Measurements from ENCODE around the gene GLO1.

DNA sequence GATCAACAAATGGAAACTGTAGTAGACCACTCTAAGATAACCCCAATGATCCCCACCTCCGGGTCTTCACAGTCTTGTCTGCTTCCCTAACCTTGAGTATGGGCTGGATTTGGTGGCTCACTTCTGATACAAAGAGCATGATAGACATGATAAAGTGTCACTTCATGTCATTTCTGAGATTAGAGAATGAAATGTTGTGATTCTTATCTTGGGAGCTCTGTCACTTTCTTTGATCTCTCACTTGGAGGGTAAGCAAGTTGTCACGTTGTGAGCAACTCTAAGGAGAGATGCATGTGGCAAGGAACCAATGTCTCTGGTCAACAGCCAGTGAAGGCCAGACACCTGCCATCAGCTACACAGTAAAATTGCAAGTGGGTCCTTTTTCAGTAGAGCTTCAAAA is 3.0 kb upstream of the GLO1 start:
- TF ChIP-seq, protein P1, sequence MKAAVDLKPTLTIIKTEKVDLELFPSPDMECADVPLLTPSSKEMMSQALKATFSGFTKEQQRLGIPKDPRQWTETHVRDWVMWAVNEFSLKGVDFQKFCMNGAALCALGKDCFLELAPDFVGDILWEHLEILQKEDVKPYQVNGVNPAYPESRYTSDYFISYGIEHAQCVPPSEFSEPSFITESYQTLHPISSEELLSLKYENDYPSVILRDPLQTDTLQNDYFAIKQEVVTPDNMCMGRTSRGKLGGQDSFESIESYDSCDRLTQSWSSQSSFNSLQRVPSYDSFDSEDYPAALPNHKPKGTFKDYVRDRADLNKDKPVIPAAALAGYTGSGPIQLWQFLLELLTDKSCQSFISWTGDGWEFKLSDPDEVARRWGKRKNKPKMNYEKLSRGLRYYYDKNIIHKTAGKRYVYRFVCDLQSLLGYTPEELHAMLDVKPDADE (IDR thresholded peaks at IDR 0.05) = no peak
- TF ChIP-seq, protein P2, sequence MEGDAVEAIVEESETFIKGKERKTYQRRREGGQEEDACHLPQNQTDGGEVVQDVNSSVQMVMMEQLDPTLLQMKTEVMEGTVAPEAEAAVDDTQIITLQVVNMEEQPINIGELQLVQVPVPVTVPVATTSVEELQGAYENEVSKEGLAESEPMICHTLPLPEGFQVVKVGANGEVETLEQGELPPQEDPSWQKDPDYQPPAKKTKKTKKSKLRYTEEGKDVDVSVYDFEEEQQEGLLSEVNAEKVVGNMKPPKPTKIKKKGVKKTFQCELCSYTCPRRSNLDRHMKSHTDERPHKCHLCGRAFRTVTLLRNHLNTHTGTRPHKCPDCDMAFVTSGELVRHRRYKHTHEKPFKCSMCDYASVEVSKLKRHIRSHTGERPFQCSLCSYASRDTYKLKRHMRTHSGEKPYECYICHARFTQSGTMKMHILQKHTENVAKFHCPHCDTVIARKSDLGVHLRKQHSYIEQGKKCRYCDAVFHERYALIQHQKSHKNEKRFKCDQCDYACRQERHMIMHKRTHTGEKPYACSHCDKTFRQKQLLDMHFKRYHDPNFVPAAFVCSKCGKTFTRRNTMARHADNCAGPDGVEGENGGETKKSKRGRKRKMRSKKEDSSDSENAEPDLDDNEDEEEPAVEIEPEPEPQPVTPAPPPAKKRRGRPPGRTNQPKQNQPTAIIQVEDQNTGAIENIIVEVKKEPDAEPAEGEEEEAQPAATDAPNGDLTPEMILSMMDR (conservative IDR thresholded peaks at IDR 0.05; ENCODE audit: low read depth in 2 of 2) = no peak
- no peak for TF ChIP-seq EZH2 (IDR thresholded peaks at IDR 0.05; ENCODE audit: low read depth, unreplicated experiment)
- TF ChIP-seq ZNF331 (CRISPR knock-in tag; IDR thresholded peaks at IDR 0.05; ENCODE audit: low read depth) = no peak
- no peak for TF ChIP-seq EZH2phosphoT487 (IDR thresholded peaks at IDR 0.05; ENCODE audit: unreplicated experiment)
- TF ChIP-seq, protein P3, sequence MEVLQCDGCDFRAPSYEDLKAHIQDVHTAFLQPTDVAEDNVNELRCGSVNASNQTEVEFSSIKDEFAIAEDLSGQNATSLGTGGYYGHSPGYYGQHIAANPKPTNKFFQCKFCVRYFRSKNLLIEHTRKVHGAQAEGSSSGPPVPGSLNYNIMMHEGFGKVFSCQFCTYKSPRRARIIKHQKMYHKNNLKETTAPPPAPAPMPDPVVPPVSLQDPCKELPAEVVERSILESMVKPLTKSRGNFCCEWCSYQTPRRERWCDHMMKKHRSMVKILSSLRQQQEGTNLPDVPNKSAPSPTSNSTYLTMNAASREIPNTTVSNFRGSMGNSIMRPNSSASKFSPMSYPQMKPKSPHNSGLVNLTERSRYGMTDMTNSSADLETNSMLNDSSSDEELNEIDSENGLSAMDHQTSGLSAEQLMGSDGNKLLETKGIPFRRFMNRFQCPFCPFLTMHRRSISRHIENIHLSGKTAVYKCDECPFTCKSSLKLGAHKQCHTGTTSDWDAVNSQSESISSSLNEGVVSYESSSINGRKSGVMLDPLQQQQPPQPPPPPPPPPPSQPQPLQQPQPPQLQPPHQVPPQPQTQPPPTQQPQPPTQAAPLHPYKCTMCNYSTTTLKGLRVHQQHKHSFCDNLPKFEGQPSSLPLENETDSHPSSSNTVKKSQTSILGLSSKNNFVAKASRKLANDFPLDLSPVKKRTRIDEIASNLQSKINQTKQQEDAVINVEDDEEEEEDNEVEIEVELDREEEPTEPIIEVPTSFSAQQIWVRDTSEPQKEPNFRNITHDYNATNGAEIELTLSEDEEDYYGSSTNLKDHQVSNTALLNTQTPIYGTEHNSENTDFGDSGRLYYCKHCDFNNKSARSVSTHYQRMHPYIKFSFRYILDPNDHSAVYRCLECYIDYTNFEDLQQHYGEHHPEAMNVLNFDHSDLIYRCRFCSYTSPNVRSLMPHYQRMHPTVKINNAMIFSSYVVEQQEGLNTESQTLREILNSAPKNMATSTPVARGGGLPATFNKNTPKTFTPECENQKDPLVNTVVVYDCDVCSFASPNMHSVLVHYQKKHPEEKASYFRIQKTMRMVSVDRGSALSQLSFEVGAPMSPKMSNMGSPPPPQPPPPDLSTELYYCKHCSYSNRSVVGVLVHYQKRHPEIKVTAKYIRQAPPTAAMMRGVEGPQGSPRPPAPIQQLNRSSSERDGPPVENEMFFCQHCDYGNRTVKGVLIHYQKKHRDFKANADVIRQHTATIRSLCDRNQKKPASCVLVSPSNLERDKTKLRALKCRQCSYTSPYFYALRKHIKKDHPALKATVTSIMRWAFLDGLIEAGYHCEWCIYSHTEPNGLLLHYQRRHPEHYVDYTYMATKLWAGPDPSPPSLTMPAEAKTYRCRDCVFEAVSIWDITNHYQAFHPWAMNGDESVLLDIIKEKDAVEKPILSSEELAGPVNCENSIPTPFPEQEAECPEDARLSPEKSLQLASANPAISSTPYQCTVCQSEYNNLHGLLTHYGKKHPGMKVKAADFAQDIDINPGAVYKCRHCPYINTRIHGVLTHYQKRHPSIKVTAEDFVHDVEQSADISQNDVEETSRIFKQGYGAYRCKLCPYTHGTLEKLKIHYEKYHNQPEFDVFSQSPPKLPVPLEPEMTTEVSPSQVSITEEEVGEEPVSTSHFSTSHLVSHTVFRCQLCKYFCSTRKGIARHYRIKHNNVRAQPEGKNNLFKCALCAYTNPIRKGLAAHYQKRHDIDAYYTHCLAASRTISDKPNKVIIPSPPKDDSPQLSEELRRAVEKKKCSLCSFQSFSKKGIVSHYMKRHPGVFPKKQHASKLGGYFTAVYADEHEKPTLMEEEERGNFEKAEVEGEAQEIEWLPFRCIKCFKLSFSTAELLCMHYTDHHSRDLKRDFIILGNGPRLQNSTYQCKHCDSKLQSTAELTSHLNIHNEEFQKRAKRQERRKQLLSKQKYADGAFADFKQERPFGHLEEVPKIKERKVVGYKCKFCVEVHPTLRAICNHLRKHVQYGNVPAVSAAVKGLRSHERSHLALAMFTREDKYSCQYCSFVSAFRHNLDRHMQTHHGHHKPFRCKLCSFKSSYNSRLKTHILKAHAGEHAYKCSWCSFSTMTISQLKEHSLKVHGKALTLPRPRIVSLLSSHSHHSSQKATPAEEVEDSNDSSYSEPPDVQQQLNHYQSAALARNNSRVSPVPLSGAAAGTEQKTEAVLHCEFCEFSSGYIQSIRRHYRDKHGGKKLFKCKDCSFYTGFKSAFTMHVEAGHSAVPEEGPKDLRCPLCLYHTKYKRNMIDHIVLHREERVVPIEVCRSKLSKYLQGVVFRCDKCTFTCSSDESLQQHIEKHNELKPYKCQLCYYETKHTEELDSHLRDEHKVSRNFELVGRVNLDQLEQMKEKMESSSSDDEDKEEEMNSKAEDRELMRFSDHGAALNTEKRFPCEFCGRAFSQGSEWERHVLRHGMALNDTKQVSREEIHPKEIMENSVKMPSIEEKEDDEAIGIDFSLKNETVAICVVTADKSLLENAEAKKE (CRISPR knock-in tag; IDR thresholded peaks at IDR 0.05) = no peak
- TF ChIP-seq ZNF114 (CRISPR knock-in tag; IDR thresholded peaks at IDR 0.05) = no peak
- TF ChIP-seq POLR2AphosphoS5 (IDR thresholded peaks at IDR 0.05; ENCODE audit: low read depth) = no peak
- TF ChIP-seq JUNB (IDR thresholded peaks at IDR 0.05; ENCODE audit: unreplicated experiment) = no peak
- TF ChIP-seq CREB1 (CRISPR knock-in tag; IDR thresholded peaks at IDR 0.05; ENCODE audit: low read depth) = no peak
- TF ChIP-seq, protein P4, sequence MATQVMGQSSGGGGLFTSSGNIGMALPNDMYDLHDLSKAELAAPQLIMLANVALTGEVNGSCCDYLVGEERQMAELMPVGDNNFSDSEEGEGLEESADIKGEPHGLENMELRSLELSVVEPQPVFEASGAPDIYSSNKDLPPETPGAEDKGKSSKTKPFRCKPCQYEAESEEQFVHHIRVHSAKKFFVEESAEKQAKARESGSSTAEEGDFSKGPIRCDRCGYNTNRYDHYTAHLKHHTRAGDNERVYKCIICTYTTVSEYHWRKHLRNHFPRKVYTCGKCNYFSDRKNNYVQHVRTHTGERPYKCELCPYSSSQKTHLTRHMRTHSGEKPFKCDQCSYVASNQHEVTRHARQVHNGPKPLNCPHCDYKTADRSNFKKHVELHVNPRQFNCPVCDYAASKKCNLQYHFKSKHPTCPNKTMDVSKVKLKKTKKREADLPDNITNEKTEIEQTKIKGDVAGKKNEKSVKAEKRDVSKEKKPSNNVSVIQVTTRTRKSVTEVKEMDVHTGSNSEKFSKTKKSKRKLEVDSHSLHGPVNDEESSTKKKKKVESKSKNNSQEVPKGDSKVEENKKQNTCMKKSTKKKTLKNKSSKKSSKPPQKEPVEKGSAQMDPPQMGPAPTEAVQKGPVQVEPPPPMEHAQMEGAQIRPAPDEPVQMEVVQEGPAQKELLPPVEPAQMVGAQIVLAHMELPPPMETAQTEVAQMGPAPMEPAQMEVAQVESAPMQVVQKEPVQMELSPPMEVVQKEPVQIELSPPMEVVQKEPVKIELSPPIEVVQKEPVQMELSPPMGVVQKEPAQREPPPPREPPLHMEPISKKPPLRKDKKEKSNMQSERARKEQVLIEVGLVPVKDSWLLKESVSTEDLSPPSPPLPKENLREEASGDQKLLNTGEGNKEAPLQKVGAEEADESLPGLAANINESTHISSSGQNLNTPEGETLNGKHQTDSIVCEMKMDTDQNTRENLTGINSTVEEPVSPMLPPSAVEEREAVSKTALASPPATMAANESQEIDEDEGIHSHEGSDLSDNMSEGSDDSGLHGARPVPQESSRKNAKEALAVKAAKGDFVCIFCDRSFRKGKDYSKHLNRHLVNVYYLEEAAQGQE (IDR thresholded peaks at IDR 0.05; ENCODE audit: unreplicated experiment) = no peak

Data from GM23338 (cell line).